Astrocyte (in vitro differentiated cells and primary cell): Measurements from ENCODE around the gene PCDHGC4.

Source experiments
- EZH2 ChIP-seq: IDR thresholded peaks from 2 replicates; pipeline ENCODE4 v1.6.1; 2012; ENCODE audit warnings: mild to moderate bottlenecking, low read length, inconsistent platforms; ENCODE audit not compliant: insufficient read depth
- TF ChIP-seq, protein P1 (sequence below): IDR thresholded peaks from 2 replicates; pipeline ENCODE4 v1.5.1; 2011; ENCODE audit warnings: low read depth, mild to moderate bottlenecking, inconsistent platforms, low read length, moderate library complexity; ENCODE audit not compliant: insufficient read depth

DNA sequence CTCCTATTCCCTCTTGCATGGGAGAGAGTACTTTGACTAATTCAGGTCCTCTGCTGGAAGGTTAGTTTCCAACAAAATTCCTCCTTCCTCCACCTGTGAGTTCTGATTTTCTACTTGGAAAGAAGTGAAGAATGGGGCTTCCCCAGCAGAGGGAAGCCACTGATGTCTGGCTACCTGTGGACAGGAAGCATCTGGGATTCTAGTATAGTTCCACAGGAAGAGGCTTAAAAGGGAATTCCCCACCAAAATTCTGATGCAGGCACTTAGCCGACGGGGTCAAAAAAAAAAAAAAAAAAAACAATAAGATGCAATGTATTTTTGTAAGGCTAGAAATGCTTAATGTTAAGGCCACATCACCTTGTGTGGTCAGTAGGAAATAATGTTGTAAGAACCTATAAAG lies 37.5 kb downstream of the PCDHGC4 start:
- TF ChIP-seq, protein P1, sequence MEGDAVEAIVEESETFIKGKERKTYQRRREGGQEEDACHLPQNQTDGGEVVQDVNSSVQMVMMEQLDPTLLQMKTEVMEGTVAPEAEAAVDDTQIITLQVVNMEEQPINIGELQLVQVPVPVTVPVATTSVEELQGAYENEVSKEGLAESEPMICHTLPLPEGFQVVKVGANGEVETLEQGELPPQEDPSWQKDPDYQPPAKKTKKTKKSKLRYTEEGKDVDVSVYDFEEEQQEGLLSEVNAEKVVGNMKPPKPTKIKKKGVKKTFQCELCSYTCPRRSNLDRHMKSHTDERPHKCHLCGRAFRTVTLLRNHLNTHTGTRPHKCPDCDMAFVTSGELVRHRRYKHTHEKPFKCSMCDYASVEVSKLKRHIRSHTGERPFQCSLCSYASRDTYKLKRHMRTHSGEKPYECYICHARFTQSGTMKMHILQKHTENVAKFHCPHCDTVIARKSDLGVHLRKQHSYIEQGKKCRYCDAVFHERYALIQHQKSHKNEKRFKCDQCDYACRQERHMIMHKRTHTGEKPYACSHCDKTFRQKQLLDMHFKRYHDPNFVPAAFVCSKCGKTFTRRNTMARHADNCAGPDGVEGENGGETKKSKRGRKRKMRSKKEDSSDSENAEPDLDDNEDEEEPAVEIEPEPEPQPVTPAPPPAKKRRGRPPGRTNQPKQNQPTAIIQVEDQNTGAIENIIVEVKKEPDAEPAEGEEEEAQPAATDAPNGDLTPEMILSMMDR: no peak
- TF ChIP-seq EZH2: no peak
